GM18499 (cell line): ENCODE data around the gene KIAA1958.
"Not testable (repeated sequence)": the region's sequence is repeated elsewhere in the genome, so short reads cannot be mapped to it uniquely, and the experiment has no call there.

ENCODE experiments used
- ATAC-seq: cut with Tn5 transposase; IDR thresholded peaks from one replicate; pipeline ENCODE4 v1.9.1; 2021; ENCODE audit warnings: moderate number of reproducible peaks; ENCODE audit not compliant: insufficient read depth, unreplicated experiment

KIAA1958 gene

DNA sequence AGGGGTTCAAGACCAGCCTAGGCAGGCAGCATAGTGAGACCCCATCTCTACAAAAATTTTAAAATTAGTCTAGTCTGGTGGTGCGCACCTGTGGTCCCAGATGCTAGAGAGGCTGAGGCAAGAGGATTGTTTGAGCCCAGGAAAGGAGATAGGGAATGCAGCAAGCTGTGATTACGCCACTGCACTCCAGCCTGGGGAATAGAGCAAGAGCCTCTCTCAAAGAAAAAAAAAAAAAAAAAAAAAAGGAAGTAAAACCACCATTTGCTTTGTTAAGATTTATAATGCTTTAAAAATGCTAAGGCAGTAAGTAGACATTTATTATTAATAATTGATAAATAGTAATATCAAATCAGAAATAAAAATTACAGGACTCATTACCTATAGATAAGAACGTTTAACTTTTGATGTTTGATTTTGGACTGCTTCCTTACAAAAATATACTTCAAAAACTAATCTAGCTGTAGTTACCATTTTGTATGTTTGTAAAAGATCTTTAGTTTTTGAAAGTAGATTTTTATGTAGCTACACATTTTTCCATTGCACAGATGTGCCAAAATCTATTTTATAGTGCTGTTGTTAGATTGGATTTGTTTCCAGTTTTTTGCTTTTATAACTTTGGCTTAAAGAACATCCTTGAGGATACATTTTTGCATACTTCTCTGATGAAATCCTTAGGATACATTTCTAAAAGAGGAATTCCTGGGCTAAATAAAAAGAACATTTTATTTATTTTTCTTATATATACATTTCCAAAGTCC is 144.9 kb downstream of the KIAA1958 start:
- ATAC-seq: no peak

DNA sequence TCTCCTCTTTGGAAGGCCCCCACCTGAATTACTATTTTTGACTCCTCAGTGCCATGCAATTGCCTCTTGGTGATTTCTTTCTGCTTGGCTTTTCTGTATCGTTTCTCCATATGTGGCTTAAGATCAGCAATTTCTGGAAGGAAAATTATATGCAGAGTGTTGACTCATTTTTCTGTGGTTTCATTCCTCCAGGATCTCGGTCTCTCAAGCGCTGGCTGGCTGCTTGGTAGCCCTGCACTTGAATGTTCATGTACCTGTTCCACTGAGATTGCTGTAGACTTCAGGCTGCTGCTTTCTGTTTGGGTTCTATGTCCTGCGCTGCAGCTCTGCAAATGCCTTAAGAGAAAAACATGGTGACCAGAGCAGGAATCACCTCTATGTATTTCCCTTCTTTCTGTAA is 153.7 kb downstream of the KIAA1958 start:
- ATAC-seq: no peak

- ATAC-seq: no peak
Measured at GRCh38 chr9:112642126-112642525, 155.5 kb downstream of the KIAA1958 start.

- no peak for ATAC-seq
Measured at GRCh38 chr9:112647596-112647995, 161.0 kb downstream of the KIAA1958 start.

GRCh38 chr9:112648624-112649023 is 162.0 kb downstream of the KIAA1958 start:
- ATAC-seq: no peak

DNA sequence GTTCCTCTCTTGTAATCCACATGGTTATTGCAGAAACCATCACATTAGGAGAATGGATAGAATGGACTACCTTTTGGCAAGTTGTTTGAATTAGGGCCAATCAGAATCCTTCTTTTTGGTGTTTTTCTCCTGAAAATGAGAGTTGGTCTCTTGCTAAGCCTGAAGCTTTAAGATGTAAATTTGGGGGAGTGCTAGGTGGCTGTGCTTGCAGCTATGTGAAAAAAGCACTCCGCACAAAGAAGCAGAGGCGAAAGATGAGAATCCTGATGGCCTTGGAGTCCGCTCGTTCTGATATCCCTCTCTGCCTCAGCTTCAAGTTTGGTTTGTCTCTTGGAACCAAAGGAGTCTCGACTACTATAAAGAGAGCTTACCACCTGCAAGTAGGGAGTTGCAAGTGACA is 167.7 kb downstream of the KIAA1958 start:
- ATAC-seq: no peak

- no peak for ATAC-seq
Measured at GRCh38 chr9:112655668-112656067, 169.0 kb downstream of the KIAA1958 start.

GRCh38 chr9:112659906-112660305 is 173.3 kb downstream of the KIAA1958 start:
- no peak for ATAC-seq

DNA sequence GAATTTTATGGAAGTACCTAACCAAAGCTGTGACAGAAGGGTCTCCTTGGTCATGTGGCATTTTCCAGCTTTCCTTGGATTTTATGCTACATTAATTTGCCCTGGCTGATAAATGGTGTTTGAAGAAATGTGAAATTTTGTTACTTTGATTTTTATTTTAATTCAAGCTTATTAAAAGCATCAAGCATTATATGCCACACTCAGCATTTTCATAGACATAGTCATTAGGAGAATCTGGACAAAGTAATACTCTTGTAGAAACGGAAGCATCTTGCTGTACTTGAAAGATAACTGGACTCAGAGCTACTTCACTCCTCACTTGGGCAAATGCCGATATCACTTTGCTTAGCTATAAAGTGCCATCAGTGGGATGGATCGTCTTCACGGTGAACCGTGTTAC is 177.1 kb downstream of the KIAA1958 start:
- ATAC-seq: no peak

GRCh38 chr9:112664531-112664930 is 177.9 kb downstream of the KIAA1958 start:
- no peak for ATAC-seq

DNA sequence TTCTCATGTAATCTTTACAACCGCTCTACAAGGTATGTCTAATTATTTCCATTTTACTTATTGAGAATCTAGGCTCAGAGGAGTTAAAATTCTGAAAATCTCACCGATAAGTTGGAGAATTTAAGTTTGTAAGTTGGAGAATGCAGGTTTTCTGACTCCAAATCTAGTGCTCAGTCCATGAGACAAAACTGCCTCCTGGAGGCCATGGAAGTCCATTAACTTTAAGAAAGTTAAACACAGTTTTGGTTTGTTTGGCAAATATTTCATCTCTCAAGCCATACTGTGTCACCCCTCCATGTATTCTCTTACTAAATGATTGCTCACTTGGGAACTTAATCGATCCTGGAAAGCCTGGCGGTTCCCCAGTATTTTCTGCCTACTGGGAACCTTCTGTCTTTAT is 178.7 kb downstream of the KIAA1958 start:
- ATAC-seq: no peak

GRCh38 chr9:112669326-112669725 is 182.7 kb downstream of the KIAA1958 start:
- ATAC-seq: no peak

GRCh38 chr9:112670991-112671625 is 184.5 kb downstream of the KIAA1958 start:
- ATAC-seq: no peak

DNA sequence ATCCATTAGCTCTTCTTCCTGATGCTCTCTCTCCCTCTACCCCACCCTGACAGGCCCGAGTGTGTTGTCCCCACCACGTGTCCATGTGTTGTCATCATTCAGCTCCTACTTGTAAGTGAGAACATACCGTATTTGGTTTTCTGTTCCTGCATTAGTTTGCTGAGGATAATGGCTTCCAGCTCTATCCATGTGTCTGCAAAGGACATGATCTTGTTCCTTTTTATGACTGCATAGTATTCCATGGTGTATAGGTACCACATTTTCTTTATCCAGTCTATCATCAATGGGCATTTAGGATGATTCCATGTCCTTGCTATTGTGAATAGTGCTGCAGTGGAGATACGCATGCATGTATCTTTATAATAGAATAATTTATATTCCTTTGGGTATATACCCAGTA is 186.6 kb downstream of the KIAA1958 start:
- not testable (repeated sequence) for ATAC-seq

- ATAC-seq: no peak
Measured at GRCh38 chr9:112677040-112677439, 190.4 kb downstream of the KIAA1958 start.

DNA sequence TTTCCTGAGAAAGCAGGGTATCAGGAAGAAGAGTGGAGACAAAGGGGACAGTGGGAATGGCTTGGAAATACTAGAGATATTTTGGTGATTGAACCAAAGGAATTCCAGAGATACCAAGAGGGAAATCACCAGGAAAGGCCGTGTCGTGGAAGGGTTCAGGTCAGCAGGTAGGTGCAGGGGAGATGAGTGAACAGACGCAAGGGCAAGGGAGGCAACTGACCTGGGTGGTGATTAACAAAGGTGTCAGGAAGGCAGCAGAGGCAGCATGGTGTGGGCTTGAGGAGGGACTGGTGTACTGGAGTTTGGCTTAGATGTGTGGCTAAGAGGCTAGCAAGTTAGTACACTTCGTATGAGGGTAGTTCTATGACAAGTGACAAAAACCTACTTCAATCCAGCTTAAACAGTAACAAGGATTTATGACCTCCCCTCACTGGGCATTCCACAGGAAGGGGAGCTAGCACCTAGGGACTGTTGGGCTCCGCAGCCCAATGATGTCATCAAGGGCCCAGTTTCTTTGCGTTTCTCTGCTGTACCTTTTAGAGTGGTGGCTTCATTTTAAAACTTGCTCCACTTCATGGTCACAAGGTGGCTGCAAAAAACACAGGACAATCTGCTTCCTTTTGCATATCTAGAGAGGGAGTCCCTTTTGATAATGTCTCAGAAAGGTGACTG is 194.2 kb downstream of the KIAA1958 start:
- ATAC-seq: no peak

DNA sequence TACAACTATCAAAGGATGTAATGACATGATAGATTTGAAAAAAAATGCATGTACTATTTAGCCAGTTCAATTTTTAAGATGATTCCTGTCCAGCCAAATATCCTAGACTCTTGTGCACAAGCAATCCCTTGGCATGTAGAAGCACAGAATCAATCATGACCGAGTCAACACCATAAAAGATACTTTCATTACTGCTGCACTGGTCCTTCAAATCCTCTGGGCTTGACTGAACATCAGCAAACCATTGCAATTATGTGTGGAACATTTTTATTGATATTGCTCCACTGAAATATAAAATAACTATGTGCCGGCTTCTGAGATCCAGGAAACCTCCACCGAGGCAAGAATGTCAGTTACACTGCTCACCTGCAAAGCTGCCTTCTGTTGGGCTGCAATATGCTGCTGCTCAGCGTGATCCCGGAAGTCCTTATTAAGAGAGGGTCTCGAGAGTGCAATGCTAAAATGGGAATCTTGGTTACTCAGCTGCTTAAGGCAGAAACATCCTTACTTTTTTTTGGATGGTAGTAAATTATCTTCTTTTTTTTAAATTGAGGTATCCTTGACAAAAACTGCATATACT is 202.6 kb downstream of the KIAA1958 start:
- ATAC-seq: no peak

GRCh38 chr9:112694706-112695555 is 208.3 kb downstream of the KIAA1958 start:
- no peak for ATAC-seq

- ATAC-seq: no peak
Measured at GRCh38 chr9:112696461-112696860, 209.8 kb downstream of the KIAA1958 start.

GRCh38 chr9:112699230-112699629 is 212.6 kb downstream of the KIAA1958 start:
- peak; percentile 79 for ATAC-seq
